CD14-positive monocyte (primary cell): ENCODE results near the gene MAGI3. TPM values are rescaled to one million over a fixed set of nuclear protein-coding genes. Genes with fewer than 3 reads are reported as not detected.
A peak's percentile ranks its signal among the peaks of the same experiment; 100 is the strongest.

Source experiments
- DNase-seq, 3 donors: peaks; one replicate each; pipeline ENCODE4 v3.0.0-alpha.2; 2011 to 2022
- H2AFZ ChIP-seq: 2 replicates; pipeline ENCODE4 v1.6.0; 2012; ENCODE audit warnings: mild to moderate bottlenecking, low read depth, low read length, inconsistent platforms; ENCODE audit not compliant: insufficient read depth, poor library complexity, severe bottlenecking
- H3K27ac ChIP-seq, 2 donors: 1 replicate in 1 of 2; 2 replicates in 1 of 2; pipeline ENCODE4 v1.5.1; 2012 to 2013; ENCODE audit warnings: low read length in 2 of 2, control low read depth in 1 of 2, inconsistent platforms in 1 of 2, low read depth in 1 of 2, mild to moderate bottlenecking in 1 of 2
- H3K27me3 ChIP-seq, 2 donors: one replicate each; pipeline versions ENCODE4 v1.6.0 to v1.6.1; 2011 to 2013; ENCODE audit warnings: low read length in 2 of 2; ENCODE audit not compliant: control insufficient read depth in 2 of 2, insufficient read depth in 2 of 2
- H3K36me3 ChIP-seq, 2 donors: replicated peaks in 1 of 2; 1 replicate in 1 of 2; 2 replicates in 1 of 2; pipeline versions ENCODE4 v1.5.1 to v1.6.1; 2012 to 2013; ENCODE audit warnings: low read length in 2 of 2, control low read depth in 1 of 2, inconsistent platforms in 1 of 2, mild to moderate bottlenecking in 1 of 2; ENCODE audit not compliant: insufficient read depth in 2 of 2, control insufficient read depth in 1 of 2
- H3K4me1 ChIP-seq, 2 donors: 1 replicate in 1 of 2; 2 replicates in 1 of 2; pipeline versions ENCODE4 v1.5.1 to v1.6.1; 2012 to 2013; ENCODE audit warnings: low read length in 2 of 2, control low read depth in 1 of 2, inconsistent platforms in 1 of 2, mild to moderate bottlenecking in 1 of 2, moderate library complexity in 1 of 2; ENCODE audit not compliant: insufficient read depth in 2 of 2, control insufficient read depth in 1 of 2
- H3K4me2 ChIP-seq: replicated peaks from 2 replicates; pipeline ENCODE3; 2012; ENCODE audit warnings: low read length, moderate library complexity, mild to moderate bottlenecking; ENCODE audit not compliant: poor library complexity, severe bottlenecking; ENCODE audit errors: extremely low read depth
- H3K4me3 ChIP-seq, 3 experiments: fragments of 200-600 bp in 1 of 3; sonication (generic) in 1 of 3; replicated peaks in 1 of 3; 1 replicate in 2 of 3; 2 replicates in 1 of 3; pipeline ENCODE4 v1.5.1; 2011 to 2013; ENCODE audit warnings: low read length in 3 of 3, mild to moderate bottlenecking in 3 of 3, control low read depth in 2 of 3, low read depth in 2 of 3, inconsistent platforms in 1 of 3, moderate library complexity in 1 of 3
- H3K79me2 ChIP-seq: 2 replicates; pipeline ENCODE4 v1.6.0; 2012; ENCODE audit warnings: mild to moderate bottlenecking, control low read depth, inconsistent platforms, low read length, moderate library complexity; ENCODE audit not compliant: insufficient read depth
- H3K9ac ChIP-seq: 2 replicates; pipeline ENCODE4 v1.6.0; 2017; ENCODE audit warnings: low read length, mild to moderate bottlenecking; ENCODE audit not compliant: insufficient read depth, poor library complexity, severe bottlenecking
- H3K9me3 ChIP-seq, 2 donors: replicated peaks in 1 of 2; 1 replicate in 1 of 2; 2 replicates in 1 of 2; pipeline versions ENCODE4 v1.5.1 to v1.6.1; 2012 to 2013; ENCODE audit warnings: low read length in 2 of 2, control low read depth in 1 of 2; ENCODE audit not compliant: control insufficient read depth in 1 of 2, insufficient read depth in 1 of 2
- H4K20me1 ChIP-seq: 2 replicates; pipeline ENCODE4 v1.6.0; 2012; ENCODE audit warnings: mild to moderate bottlenecking, low read length, control low read depth, moderate library complexity; ENCODE audit not compliant: insufficient read depth
- H3K27ac Mint-ChIP-seq, 7 donors: one replicate each; pipeline ENCODE4 v1.8.0; 2020; ENCODE audit warnings: mild to moderate bottlenecking in 7 of 7, mixed read lengths in 7 of 7, moderate library complexity in 6 of 7, inconsistent platforms in 2 of 7
- H3K27me3 Mint-ChIP-seq, 3 donors: one replicate each; pipeline ENCODE4 v1.8.0; 2021 to 2022; ENCODE audit warnings: low read depth in 3 of 3, mild to moderate bottlenecking in 3 of 3, mixed read lengths in 3 of 3, moderate library complexity in 3 of 3, inconsistent platforms in 1 of 3
- H3K36me3 Mint-ChIP-seq, 2 donors: one replicate each; pipeline ENCODE4 v1.8.0; 2020; ENCODE audit warnings: mixed read lengths in 2 of 2, inconsistent platforms in 1 of 2, mild to moderate bottlenecking in 1 of 2
- H3K4me1 Mint-ChIP-seq: one replicate; pipeline ENCODE4 v1.8.0; 2020; ENCODE audit warnings: mild to moderate bottlenecking, mixed read lengths
- H3K4me3 Mint-ChIP-seq, 2 donors: one replicate each; pipeline ENCODE4 v1.8.0; 2020; ENCODE audit warnings: mild to moderate bottlenecking in 2 of 2, mixed read lengths in 2 of 2, moderate library complexity in 1 of 2
- H3K9me3 Mint-ChIP-seq, 7 donors: one replicate each; pipeline ENCODE4 v1.8.0; 2020 to 2022; ENCODE audit warnings: mixed read lengths in 7 of 7, mild to moderate bottlenecking in 6 of 7, moderate library complexity in 6 of 7, inconsistent platforms in 2 of 7
- WGBS: methylation state at CpG from one replicate; pipeline ENCODE4 v1.1.5; 2013; ENCODE audit warnings: missing lambda C conversion rate; ENCODE audit not compliant: insufficient coverage; 5-methylcytosine and 5-hydroxymethylcytosine counted together
- intact Hi-C, 2 donors: fragments of 100-400 bp; cut with micrococcal nuclease; formaldehyde crosslinking; loops; one replicate each; pipeline versions ENCODE4 v1.15.0 to v1.15.1; 2023
- polyA plus RNA-seq, 3 donors: library from polyadenylated mRNA; depleted of rRNA in 1 of 3; unstranded in 2 of 3; stranded (reverse) in 1 of 3; fragments of 300-500 nt in 2 of 3; fragments of >200 nt in 1 of 3; fragmentation: Illumina TruSeq in 2 of 3; gene quantifications; 1 replicate in 2 of 3; 2 replicates in 1 of 3; pipeline ENCODE4 v1.2.3, GENCODE V29; 2012 to 2021
- TF ChIP-seq, protein P1 (sequence below): fragments of 200-600 bp; IDR thresholded peaks from one replicate; pipeline ENCODE4 v1.8.0; 2022; ENCODE audit warnings: antibody characterized with exemption, mild to moderate bottlenecking

MAGI3 gene
- polyA plus RNA-seq, 3 donors: 0.36 to 0.58 (median 0.43) TPM

DNA sequence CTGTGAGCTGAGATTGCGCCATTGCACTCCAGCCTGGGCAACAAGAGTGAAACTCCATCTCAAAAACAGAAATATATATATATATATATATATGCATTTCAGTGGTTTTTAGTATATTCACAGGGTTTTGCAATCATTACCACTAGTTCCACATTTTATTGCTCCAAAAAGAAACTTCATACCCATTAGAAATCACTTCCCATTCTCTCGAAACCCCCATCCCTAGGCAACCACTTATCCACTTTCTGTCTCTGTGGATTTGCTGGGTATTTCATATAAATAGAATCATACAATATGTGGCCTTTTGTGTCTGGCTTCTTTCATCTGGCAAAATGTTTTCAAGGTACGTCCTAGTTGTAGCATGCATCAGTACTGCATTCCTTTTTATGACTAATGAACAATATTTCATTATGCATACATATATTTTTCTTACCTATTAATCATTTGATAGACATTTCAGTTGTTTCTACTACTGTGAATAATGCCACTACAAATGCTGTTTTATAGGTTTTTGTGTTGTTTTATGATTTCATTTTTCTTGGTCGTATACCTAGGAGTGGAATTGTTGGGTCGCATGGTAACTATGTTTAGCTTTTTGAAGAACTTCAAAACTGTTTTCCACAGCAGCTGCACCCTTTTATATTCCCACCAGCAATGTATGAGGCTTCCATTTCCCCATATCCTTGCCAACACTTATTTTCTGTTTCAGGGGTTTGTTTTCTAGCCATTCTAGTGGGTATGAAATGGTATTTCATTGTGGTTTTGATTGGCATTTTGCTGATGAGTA, 273.0 kb downstream of the MAGI3 start:
- H4K20me1 ChIP-seq: no peaks in the 10 kb centered on the region
- peak overlapping the region in 1 of 3 experiments; percentile 43 for H3K4me3 ChIP-seq
- peaks cover 1 to 4% of the 10 kb centered on the region in 2 donors for H3K36me3 Mint-ChIP-seq
- intact Hi-C loops: no loop called here
- no peak overlapping the region for H3K9ac ChIP-seq
- no peak overlapping the region for H3K4me3 Mint-ChIP-seq
- peak; percentile 69 to 83 (median 79) for DNase-seq
- peaks cover 62% of the 10 kb centered on the region for H3K4me1 Mint-ChIP-seq
- peaks cover 27 to 55% of the 10 kb centered on the region in 2 donors for H3K4me1 ChIP-seq
- peaks cover 0 to 2% (median 0%) of the 10 kb centered on the region in 7 donors for H3K9me3 Mint-ChIP-seq
- peak overlapping the region; percentile 54 to 91 (median 87) for H3K27ac Mint-ChIP-seq
- WGBS: no CpG with 5 or more reads among the region's 5 CpGs
- H3K4me2 ChIP-seq: peak overlapping the region; percentile 45
- H3K27me3 ChIP-seq: no peaks in the 10 kb centered on the region
- H3K36me3 ChIP-seq: no peaks in the 10 kb centered on the region
- no peaks in the 10 kb centered on the region for H3K9me3 ChIP-seq
- H3K27ac ChIP-seq: peak overlapping the region in 1 of 2 donors; percentile 62
- no peaks in the 10 kb centered on the region for H3K79me2 ChIP-seq
- H2AFZ ChIP-seq: no peak overlapping the region
- TF ChIP-seq, protein P1, sequence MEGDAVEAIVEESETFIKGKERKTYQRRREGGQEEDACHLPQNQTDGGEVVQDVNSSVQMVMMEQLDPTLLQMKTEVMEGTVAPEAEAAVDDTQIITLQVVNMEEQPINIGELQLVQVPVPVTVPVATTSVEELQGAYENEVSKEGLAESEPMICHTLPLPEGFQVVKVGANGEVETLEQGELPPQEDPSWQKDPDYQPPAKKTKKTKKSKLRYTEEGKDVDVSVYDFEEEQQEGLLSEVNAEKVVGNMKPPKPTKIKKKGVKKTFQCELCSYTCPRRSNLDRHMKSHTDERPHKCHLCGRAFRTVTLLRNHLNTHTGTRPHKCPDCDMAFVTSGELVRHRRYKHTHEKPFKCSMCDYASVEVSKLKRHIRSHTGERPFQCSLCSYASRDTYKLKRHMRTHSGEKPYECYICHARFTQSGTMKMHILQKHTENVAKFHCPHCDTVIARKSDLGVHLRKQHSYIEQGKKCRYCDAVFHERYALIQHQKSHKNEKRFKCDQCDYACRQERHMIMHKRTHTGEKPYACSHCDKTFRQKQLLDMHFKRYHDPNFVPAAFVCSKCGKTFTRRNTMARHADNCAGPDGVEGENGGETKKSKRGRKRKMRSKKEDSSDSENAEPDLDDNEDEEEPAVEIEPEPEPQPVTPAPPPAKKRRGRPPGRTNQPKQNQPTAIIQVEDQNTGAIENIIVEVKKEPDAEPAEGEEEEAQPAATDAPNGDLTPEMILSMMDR: no peak
- peaks cover 0 to 2% (median 0%) of the 10 kb centered on the region in 3 donors for H3K27me3 Mint-ChIP-seq

DNA sequence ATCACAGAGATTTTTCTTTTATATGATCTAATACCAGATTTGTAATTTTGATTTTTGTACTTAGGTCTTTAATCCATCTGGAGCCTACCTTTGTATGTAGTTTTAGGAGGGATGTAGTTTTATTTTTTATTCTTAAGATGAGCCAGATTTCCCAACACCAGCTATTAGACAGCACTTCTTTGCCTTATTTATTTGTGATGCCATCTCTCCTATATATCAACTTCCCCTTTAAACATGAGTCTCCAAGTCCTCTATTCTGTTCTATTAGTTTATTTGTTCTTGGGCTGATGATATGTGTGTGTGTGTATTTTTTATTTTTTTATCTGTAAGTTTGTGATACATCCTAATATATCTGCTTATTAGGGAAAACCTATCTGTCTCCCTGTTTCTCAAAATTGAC, 274.8 kb downstream of the MAGI3 start:
- Histone ChIP-seq H2AFZ (no peak overlapping the region), H3K9me3 (no peaks in the 10 kb centered on the region), H4K20me1 (no peaks in the 10 kb centered on the region), H3K9ac (no peak overlapping the region), H3K4me3 (no peak overlapping the region), H3K4me2 (no peak overlapping the region), H3K27ac (no peak overlapping the region), H3K27me3 (no peaks in the 10 kb centered on the region), H3K79me2 (no peaks in the 10 kb centered on the region), H3K36me3 (no peaks in the 10 kb centered on the region), H3K4me1 (peaks cover 27 to 52% of the 10 kb centered on the region in 2 donors)
- H3K4me3 Mint-ChIP-seq: peak overlapping the region in 1 of 2 donors; percentile 46
- H3K27me3 Mint-ChIP-seq: peaks cover 0 to 2% (median 0%) of the 10 kb centered on the region in 3 donors
- intact Hi-C loops: no loop called here
- peak; percentile 36 to 60 (median 53) for DNase-seq
- peaks cover 1 to 4% of the 10 kb centered on the region in 2 donors for H3K36me3 Mint-ChIP-seq
- H3K27ac Mint-ChIP-seq: peak overlapping the region in 6 of 7 donors; percentile 23 to 86 (median 67)
- TF ChIP-seq, protein P1: no peak
- H3K9me3 Mint-ChIP-seq: peaks cover 0 to 2% (median 0%) of the 10 kb centered on the region in 7 donors
- H3K4me1 Mint-ChIP-seq: peaks cover 56% of the 10 kb centered on the region
